ENCODE results near the gene SLC35B2. TPM values are rescaled to one million over a fixed set of nuclear protein-coding genes. Genes with fewer than 3 reads are reported as not detected.

SLC35B2 gene
- total and polyA plus RNA-seq, 2 donors (not counting 1 experiment from before 2014, with no cell fraction given), result 88.4 to 89.4 TPM

DNA sequence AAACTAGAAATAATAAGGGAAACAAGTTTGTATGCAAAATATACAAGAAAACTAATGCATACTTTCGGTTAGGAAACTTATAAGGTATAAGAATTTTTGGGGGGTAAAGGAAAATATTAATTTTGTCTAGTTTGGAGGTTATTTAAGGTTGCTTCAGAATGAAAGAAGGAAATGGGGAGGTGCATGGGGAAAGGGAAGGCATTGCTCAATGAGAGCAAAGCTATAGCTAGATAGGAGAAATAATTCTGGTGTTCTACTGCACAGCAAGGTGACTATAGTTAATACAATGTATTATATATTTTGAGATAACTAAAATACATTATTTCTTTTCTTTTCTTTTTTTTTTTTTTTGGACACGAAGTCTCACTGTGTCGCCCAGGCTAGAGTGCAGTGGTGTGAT lies 46.0 kb downstream of the SLC35B2 start:
- Histone ChIP-seq H3K9me3 (ENCODE audit: control insufficient read depth, insufficient read depth, low read depth, low read length) (no peaks in the 10 kb centered on the region), H3K4me1 (ENCODE audit: control insufficient read depth, extremely low read depth, insufficient read depth, low read length) (no peaks in the 10 kb centered on the region), H3K79me2 (ENCODE audit: control insufficient read depth, insufficient read depth, low read length) (no peaks in the 10 kb centered on the region), H4K20me1 (ENCODE audit: control insufficient read depth, extremely low read depth, insufficient read depth, low read length) (no peaks in the 10 kb centered on the region), H3K27me3 (ENCODE audit: control insufficient read depth, insufficient read depth, low read length) (peaks cover 5% of the 10 kb centered on the region), H3K9ac (ENCODE audit: insufficient read depth, low read length) (no peak overlapping the region), H3K4me2 (ENCODE audit: extremely low read depth, insufficient read depth, low read length) (no peak overlapping the region), H3K27ac (ENCODE audit: insufficient read depth, low read length) (no peak overlapping the region), H3K36me3 (ENCODE audit: control insufficient read depth, insufficient read depth, low read length) (no peaks in the 10 kb centered on the region), H3K4me3 (replicated peaks in 1 of 4; ENCODE audit: control extremely low read depth in 1 of 4, insufficient read depth in 1 of 4, low read depth in 3 of 4, low read length in 4 of 4) (no peak overlapping the region), H2AFZ (ENCODE audit: low read length) (no peak overlapping the region)
- DNase-seq (ENCODE audit: low read depth in 2 of 2), result no peak
- TF ChIP-seq, protein P1, sequence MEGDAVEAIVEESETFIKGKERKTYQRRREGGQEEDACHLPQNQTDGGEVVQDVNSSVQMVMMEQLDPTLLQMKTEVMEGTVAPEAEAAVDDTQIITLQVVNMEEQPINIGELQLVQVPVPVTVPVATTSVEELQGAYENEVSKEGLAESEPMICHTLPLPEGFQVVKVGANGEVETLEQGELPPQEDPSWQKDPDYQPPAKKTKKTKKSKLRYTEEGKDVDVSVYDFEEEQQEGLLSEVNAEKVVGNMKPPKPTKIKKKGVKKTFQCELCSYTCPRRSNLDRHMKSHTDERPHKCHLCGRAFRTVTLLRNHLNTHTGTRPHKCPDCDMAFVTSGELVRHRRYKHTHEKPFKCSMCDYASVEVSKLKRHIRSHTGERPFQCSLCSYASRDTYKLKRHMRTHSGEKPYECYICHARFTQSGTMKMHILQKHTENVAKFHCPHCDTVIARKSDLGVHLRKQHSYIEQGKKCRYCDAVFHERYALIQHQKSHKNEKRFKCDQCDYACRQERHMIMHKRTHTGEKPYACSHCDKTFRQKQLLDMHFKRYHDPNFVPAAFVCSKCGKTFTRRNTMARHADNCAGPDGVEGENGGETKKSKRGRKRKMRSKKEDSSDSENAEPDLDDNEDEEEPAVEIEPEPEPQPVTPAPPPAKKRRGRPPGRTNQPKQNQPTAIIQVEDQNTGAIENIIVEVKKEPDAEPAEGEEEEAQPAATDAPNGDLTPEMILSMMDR (conservative IDR thresholded peaks at IDR 0.05 in 1 of 2, IDR thresholded peaks at IDR 0.05 in 1 of 2; ENCODE audit: low read depth in 1 of 2, low read length in 2 of 2), result no peak
- no peak for TF ChIP-seq EZH2 (IDR thresholded peaks at IDR 0.05; ENCODE audit: low read length, missing control alignments)

DNA sequence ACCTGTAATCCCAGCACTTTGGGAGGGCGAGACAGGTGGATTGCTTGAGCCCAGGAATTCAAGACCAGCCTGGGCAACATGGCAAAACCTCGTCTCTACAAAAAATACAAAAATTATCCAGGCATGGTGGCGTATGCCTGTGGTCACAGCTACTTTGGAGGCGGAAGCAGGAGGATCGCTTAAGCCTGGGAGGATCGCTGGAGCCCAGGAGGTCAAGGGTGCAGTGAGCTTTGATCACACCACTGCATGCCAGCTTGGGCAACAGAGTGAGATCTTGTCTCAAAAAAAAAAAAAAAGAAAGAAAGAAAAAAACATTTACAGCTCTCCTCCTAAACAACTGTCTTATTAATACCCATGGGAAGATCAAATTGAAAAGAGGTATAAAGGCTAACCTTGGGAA lies 49.4 kb downstream of the SLC35B2 start:
- no peak for DNase-seq (ENCODE audit: low read depth in 2 of 2)
- no peaks in the 10 kb centered on the region for H3K9me3 ChIP-seq (ENCODE audit: control insufficient read depth, insufficient read depth, low read depth, low read length)
- no peak overlapping the region for H3K9ac ChIP-seq (ENCODE audit: insufficient read depth, low read length)
- H4K20me1 ChIP-seq (ENCODE audit: control insufficient read depth, extremely low read depth, insufficient read depth, low read length), result no peaks in the 10 kb centered on the region
- H3K4me2 ChIP-seq (ENCODE audit: extremely low read depth, insufficient read depth, low read length), result no peak overlapping the region
- no peaks in the 10 kb centered on the region for H3K36me3 ChIP-seq (ENCODE audit: control insufficient read depth, insufficient read depth, low read length)
- no peak for TF ChIP-seq EZH2 (IDR thresholded peaks at IDR 0.05; ENCODE audit: low read length, missing control alignments)
- TF ChIP-seq, protein P1 (conservative IDR thresholded peaks at IDR 0.05 in 1 of 2, IDR thresholded peaks at IDR 0.05 in 1 of 2; ENCODE audit: low read depth in 1 of 2, low read length in 2 of 2), result no peak
- no peaks in the 10 kb centered on the region for H3K79me2 ChIP-seq (ENCODE audit: control insufficient read depth, insufficient read depth, low read length)
- no peaks in the 10 kb centered on the region for H3K4me1 ChIP-seq (ENCODE audit: control insufficient read depth, extremely low read depth, insufficient read depth, low read length)
- H3K27me3 ChIP-seq (ENCODE audit: control insufficient read depth, insufficient read depth, low read length), result peaks cover 8% of the 10 kb centered on the region
- H3K4me3 ChIP-seq (replicated peaks in 1 of 4; ENCODE audit: control extremely low read depth in 1 of 4, insufficient read depth in 1 of 4, low read depth in 3 of 4, low read length in 4 of 4), result no peak overlapping the region
- no peak overlapping the region for H2AFZ ChIP-seq (ENCODE audit: low read length)
- H3K27ac ChIP-seq (ENCODE audit: insufficient read depth, low read length), result no peak overlapping the region

Other genes with a start within 250 kb of the SLC35B2 start
- 53.7 and 60.6 TPM in 2 replicates for gene MRPL14, start 130.1 kb downstream of the SLC35B2 start, total RNA-seq
- 36.2 and 51.9 TPM in 2 replicates for gene MRPL14, start 130.1 kb downstream of the SLC35B2 start, polyA plus RNA-seq
- gene TMEM63B, start 130.0 kb downstream of the SLC35B2 start, total RNA-seq, result 22.9 and 42.1 TPM in 2 replicates
- 32.2 and 47.6 TPM in 2 replicates for gene TMEM63B, start 130.0 kb downstream of the SLC35B2 start, polyA plus RNA-seq
- not detected in 2 replicates for gene CAPN11, start 98.7 kb downstream of the SLC35B2 start, total RNA-seq
- not detected in 2 replicates for gene CAPN11, start 98.7 kb downstream of the SLC35B2 start, polyA plus RNA-seq
- not detected in 2 replicates for gene MYMX, start 40.6 kb downstream of the SLC35B2 start, total RNA-seq
- not detected in 2 replicates for gene MYMX, start 40.6 kb downstream of the SLC35B2 start, polyA plus RNA-seq
- 7.7 and 13.4 TPM in 2 replicates for gene SLC29A1, start 33.9 kb downstream of the SLC35B2 start, total RNA-seq
- gene SLC29A1, start 33.9 kb downstream of the SLC35B2 start, polyA plus RNA-seq, result 21.9 and 43.6 TPM in 2 replicates
- 449 and 452 TPM in 2 replicates for gene HSP90AB1, start 10.4 kb downstream of the SLC35B2 start, total RNA-seq
- gene HSP90AB1, start 10.4 kb downstream of the SLC35B2 start, polyA plus RNA-seq, result 775 and 1,146 TPM in 2 replicates
- gene NFKBIE, start 8.0 kb upstream of the SLC35B2 start, total RNA-seq, result 5.4 and 6.4 TPM in 2 replicates
- 1.6 and 3.7 TPM in 2 replicates for gene NFKBIE, start 8.0 kb upstream of the SLC35B2 start, polyA plus RNA-seq
- gene TMEM151B, start 12.9 kb upstream of the SLC35B2 start, total RNA-seq, result under 0.01 TPM in 2 replicates
- not detected in 2 replicates for gene TMEM151B, start 12.9 kb upstream of the SLC35B2 start, polyA plus RNA-seq
- 16.4 and 24.3 TPM in 2 replicates for gene AARS2, start 55.8 kb upstream of the SLC35B2 start, total RNA-seq
- 3.4 and 5.5 TPM in 2 replicates for gene AARS2, start 55.8 kb upstream of the SLC35B2 start, polyA plus RNA-seq
- under 0.01 TPM in 1 of 2 replicates, not detected in the other for gene SPATS1, start 85.1 kb upstream of the SLC35B2 start, total RNA-seq
- not detected in 2 replicates for gene SPATS1, start 85.1 kb upstream of the SLC35B2 start, polyA plus RNA-seq
- 22.5 and 23.9 TPM in 2 replicates for gene CDC5L, start 130.2 kb upstream of the SLC35B2 start, total RNA-seq
- 18.7 and 19.4 TPM in 2 replicates for gene CDC5L, start 130.2 kb upstream of the SLC35B2 start, polyA plus RNA-seq